GM12878 (cell line): ENCODE results near the gene A1BG. TPM values are rescaled to one million over a fixed set of nuclear protein-coding genes. Genes with fewer than 3 reads are reported as not detected.

Experiments used
- CEBPZ ChIP-seq: fragments of 150-350 bp; IDR thresholded peaks from 2 replicates; pipeline ENCODE4 v1.6.1; 2016; ENCODE audit warnings: low read depth, low read length
- HDAC2 ChIP-seq: fragments of 200-600 bp; sonication (generic); IDR thresholded peaks from 2 replicates; pipeline ENCODE4 v1.6.1; 2017
- IRF5 ChIP-seq: fragments of 450-650 bp; IDR thresholded peaks from 2 replicates; pipeline ENCODE4 v1.6.1; 2017; ENCODE audit warnings: borderline replicate concordance
- NR2F1 ChIP-seq: fragments of 450-650 bp; conservative IDR thresholded peaks from 2 replicates; pipeline ENCODE4 v1.6.1; 2017; ENCODE audit warnings: mild to moderate bottlenecking
- SMC3 ChIP-seq: IDR thresholded peaks from 2 replicates; pipeline ENCODE4 v1.6.1; 2011; ENCODE audit warnings: low read length, improper control_type of control experiment, borderline replicate concordance
- STAT1 ChIP-seq: fragments of 450-650 bp; conservative IDR thresholded peaks from 2 replicates; pipeline ENCODE4 v1.6.1; 2014; ENCODE audit warnings: antibody characterized with exemption, mild to moderate bottlenecking
- STAT3 ChIP-seq: IDR thresholded peaks from 2 replicates; pipeline ENCODE4 v1.6.1; 2011; ENCODE audit warnings: low read depth, low read length, improper control_type of control experiment
- TCF12 ChIP-seq: IDR thresholded peaks from 2 replicates; pipeline ENCODE4 v1.6.1; 2011; ENCODE audit warnings: low read depth, mild to moderate bottlenecking, low read length
- ZBTB11 ChIP-seq: fragments of 450-650 bp; formaldehyde crosslinking; IDR thresholded peaks from 2 replicates; pipeline ENCODE4 v1.5.0; 2022; ENCODE audit warnings: mild to moderate bottlenecking, missing genetic modification characterization
- polyA plus RNA-seq, 11 experiments: library from polyadenylated mRNA; depleted of rRNA in 4 of 11; unstranded in 6 of 11; stranded (reverse) in 5 of 11; fragments of >200 nt; fragmentation: Nextera tagmentation in 4 of 11; fragmentation: Illumina TruSeq in 1 of 11; extraction: Ambion mirVana in 4 of 11; extraction: Trizol in 1 of 11; gene quantifications; 1 replicate in 1 of 11; 2 replicates in 10 of 11; pipeline versions ENCODE4 v1.2.1 to v1.2.3, GENCODE V29; 2011 to 2016; ENCODE audit warnings: inconsistent platforms in 2 of 11, missing spikeins in 2 of 11, low read depth in 1 of 11
- total RNA-seq, 4 experiments: library from RNA; depleted of rRNA in 3 of 4; stranded (reverse); fragments of >200 nt in 3 of 4; fragmentation: Illumina TruSeq in 1 of 4; extraction: Trizol in 1 of 4; gene quantifications; 2 replicates each; pipeline versions ENCODE4 v1.2.1 to v1.2.3, GENCODE V29; 2013 to 2021
- TF ChIP-seq, protein P1 (sequence below): IDR thresholded peaks from 2 replicates; pipeline ENCODE4 v1.6.1; 2012; ENCODE audit warnings: improper control_type of control experiment, low read depth, low read length; ENCODE audit not compliant: insufficient replicate concordance
- TF ChIP-seq, protein P2 (sequence below): IDR thresholded peaks from 2 replicates; pipeline ENCODE4 v1.6.1; 2012; ENCODE audit warnings: mild to moderate bottlenecking, low read depth, low read length

Gene A1BG
- total and polyA plus RNA-seq, 10 of the 15 experiments (the other 5 are each of a cell fraction or from before 2014, with no cell fraction given) = 0.34 to 29.6 (median 11.8) TPM

DNA sequence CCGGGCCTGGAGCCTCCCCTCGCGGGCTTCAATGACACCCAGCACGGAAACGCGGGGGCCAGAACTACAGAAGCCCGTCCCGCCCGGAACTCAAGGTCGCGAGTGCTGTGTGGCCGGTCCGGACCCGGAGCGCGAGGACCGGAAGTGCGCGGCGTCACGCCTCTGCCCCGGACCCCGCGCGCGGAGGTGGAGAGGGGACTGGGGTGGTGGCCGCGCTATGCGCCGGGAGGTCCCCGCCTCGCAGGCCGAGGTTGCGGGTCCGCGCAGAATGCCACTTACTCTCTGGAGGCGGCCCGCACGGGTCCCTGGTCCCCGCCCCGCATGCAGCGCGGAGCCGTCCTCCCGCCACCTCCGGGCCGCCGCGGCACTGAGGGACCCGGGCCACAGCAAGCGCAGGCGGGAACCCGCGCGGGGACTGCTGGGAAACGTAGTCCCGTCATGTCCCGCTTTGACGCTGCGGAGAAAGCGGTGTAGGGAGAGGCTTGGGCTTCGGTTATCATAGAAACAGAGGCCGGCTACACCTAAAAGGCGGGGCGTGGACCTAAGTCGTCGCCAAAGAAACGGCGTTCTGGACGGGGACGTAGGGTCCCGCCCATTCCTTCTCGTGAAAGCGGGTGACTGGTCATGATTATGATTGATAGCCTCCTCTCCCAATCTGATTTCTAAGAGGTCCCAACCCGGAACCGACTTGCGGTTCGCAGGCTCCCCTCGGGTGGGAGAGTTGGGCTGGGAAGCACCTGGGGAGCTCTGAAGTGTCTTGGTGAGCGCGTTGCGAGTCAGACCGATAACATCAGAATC, 27.6 kb upstream of the A1BG start, which contains the start of gene ZNF837 (continued):
- no peak for TF ChIP-seq STAT3
- peak; percentile 92 for TF ChIP-seq NR2F1
- TF ChIP-seq, protein P1, sequence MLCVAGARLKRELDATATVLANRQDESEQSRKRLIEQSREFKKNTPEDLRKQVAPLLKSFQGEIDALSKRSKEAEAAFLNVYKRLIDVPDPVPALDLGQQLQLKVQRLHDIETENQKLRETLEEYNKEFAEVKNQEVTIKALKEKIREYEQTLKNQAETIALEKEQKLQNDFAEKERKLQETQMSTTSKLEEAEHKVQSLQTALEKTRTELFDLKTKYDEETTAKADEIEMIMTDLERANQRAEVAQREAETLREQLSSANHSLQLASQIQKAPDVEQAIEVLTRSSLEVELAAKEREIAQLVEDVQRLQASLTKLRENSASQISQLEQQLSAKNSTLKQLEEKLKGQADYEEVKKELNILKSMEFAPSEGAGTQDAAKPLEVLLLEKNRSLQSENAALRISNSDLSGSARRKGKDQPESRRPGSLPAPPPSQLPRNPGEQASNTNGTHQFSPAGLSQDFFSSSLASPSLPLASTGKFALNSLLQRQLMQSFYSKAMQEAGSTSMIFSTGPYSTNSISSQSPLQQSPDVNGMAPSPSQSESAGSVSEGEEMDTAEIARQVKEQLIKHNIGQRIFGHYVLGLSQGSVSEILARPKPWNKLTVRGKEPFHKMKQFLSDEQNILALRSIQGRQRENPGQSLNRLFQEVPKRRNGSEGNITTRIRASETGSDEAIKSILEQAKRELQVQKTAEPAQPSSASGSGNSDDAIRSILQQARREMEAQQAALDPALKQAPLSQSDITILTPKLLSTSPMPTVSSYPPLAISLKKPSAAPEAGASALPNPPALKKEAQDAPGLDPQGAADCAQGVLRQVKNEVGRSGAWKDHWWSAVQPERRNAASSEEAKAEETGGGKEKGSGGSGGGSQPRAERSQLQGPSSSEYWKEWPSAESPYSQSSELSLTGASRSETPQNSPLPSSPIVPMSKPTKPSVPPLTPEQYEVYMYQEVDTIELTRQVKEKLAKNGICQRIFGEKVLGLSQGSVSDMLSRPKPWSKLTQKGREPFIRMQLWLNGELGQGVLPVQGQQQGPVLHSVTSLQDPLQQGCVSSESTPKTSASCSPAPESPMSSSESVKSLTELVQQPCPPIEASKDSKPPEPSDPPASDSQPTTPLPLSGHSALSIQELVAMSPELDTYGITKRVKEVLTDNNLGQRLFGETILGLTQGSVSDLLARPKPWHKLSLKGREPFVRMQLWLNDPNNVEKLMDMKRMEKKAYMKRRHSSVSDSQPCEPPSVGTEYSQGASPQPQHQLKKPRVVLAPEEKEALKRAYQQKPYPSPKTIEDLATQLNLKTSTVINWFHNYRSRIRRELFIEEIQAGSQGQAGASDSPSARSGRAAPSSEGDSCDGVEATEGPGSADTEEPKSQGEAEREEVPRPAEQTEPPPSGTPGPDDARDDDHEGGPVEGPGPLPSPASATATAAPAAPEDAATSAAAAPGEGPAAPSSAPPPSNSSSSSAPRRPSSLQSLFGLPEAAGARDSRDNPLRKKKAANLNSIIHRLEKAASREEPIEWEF = no peak
- no peak for TF ChIP-seq IRF5
- peak; percentile 98 for TF ChIP-seq ZBTB11 (CRISPR knock-in tag)
- TF ChIP-seq STAT1 = no peak; the same call in none of the 2 replicates
- TF ChIP-seq SMC3 = no peak; the same call in 1 of the 2 replicates
- no peak for TF ChIP-seq HDAC2
- no peak for TF ChIP-seq CEBPZ
- peak; percentile 51 for TF ChIP-seq TCF12
- TF ChIP-seq, protein P2, sequence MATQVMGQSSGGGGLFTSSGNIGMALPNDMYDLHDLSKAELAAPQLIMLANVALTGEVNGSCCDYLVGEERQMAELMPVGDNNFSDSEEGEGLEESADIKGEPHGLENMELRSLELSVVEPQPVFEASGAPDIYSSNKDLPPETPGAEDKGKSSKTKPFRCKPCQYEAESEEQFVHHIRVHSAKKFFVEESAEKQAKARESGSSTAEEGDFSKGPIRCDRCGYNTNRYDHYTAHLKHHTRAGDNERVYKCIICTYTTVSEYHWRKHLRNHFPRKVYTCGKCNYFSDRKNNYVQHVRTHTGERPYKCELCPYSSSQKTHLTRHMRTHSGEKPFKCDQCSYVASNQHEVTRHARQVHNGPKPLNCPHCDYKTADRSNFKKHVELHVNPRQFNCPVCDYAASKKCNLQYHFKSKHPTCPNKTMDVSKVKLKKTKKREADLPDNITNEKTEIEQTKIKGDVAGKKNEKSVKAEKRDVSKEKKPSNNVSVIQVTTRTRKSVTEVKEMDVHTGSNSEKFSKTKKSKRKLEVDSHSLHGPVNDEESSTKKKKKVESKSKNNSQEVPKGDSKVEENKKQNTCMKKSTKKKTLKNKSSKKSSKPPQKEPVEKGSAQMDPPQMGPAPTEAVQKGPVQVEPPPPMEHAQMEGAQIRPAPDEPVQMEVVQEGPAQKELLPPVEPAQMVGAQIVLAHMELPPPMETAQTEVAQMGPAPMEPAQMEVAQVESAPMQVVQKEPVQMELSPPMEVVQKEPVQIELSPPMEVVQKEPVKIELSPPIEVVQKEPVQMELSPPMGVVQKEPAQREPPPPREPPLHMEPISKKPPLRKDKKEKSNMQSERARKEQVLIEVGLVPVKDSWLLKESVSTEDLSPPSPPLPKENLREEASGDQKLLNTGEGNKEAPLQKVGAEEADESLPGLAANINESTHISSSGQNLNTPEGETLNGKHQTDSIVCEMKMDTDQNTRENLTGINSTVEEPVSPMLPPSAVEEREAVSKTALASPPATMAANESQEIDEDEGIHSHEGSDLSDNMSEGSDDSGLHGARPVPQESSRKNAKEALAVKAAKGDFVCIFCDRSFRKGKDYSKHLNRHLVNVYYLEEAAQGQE = no peak
